Testis (tissue), 3 donors: ENCODE results near the gene ALOXE3. TPM values are rescaled to one million over a fixed set of nuclear protein-coding genes. Genes with fewer than 3 reads are reported as not detected.

Source experiments
- DNase-seq: peaks from one replicate; pipeline ENCODE4 v3.0.0-alpha.2; 2019
- H3K27ac ChIP-seq, 2 donors: fragments of 200-600 bp; sonication (generic); one replicate each; pipeline ENCODE4 v1.5.1; 2019
- H3K27me3 ChIP-seq: fragments of 200-600 bp; sonication (generic); one replicate; pipeline ENCODE4 v1.5.1; 2019
- H3K36me3 ChIP-seq: fragments of 200-600 bp; sonication (generic); one replicate; pipeline ENCODE4 v1.5.1; 2017; ENCODE audit warnings: low read depth; ENCODE audit errors: missing control alignments
- H3K4me1 ChIP-seq: fragments of 200-600 bp; sonication (generic); one replicate; pipeline ENCODE4 v1.5.1; 2019
- H3K4me3 ChIP-seq, 2 donors: fragments of 200-600 bp; sonication (generic); one replicate each; pipeline ENCODE4 v1.5.1; 2017 to 2019
- H3K9me3 ChIP-seq: fragments of 200-600 bp; sonication (generic); one replicate; pipeline ENCODE4 v1.5.1; 2017
- CTCF ChIP-seq, 3 experiments: fragments of 450-650 bp in 2 of 3; fragments of 200-600 bp in 1 of 3; sonication (generic) in 1 of 3; IDR thresholded peaks; one replicate each; pipeline ENCODE4 v1.5.1; 2016 to 2019; ENCODE audit warnings: antibody characterized with exemption in 3 of 3, mild to moderate bottlenecking in 2 of 3, moderate library complexity in 1 of 3
- POLR2A ChIP-seq: fragments of 450-650 bp; IDR thresholded peaks from one replicate; pipeline ENCODE4 v1.6.1; 2017; ENCODE audit warnings: antibody characterized with exemption, mild to moderate bottlenecking, moderate library complexity
- WGBS, 2 donors: methylation state at CpG; one replicate each; pipeline ENCODE4 v1.1.5; 2018; 5-methylcytosine and 5-hydroxymethylcytosine counted together
- intact Hi-C: fragments of 100-400 bp; cut with DNase I; formaldehyde crosslinking; loops from one replicate; pipeline ENCODE4 v1.15.1; 2023; ENCODE audit warnings: low total_unique reads
- polyA plus RNA-seq: library from polyadenylated mRNA; stranded (reverse); fragments of 350-450 nt; fragmentation: Illumina TruSeq; extraction: RNeasy Lipid Tissue Mini Kit (QIAGEN cat#74804); gene quantifications from one replicate; pipeline ENCODE4 v1.2.3, GENCODE V29; 2014; ENCODE audit warnings: low read depth, low replicate concordance; ENCODE audit not compliant: insufficient read depth
- total RNA-seq, 2 donors: library from RNA; depleted of rRNA; stranded (reverse); fragments of >200 nt; gene quantifications; one replicate each; pipeline ENCODE4 v1.2.3, GENCODE V29; 2016

ALOXE3 gene
- total and polyA plus RNA-seq, 3 donors from 2014 or later: 2.2 to 4.3 (median 2.7) TPM

DNA sequence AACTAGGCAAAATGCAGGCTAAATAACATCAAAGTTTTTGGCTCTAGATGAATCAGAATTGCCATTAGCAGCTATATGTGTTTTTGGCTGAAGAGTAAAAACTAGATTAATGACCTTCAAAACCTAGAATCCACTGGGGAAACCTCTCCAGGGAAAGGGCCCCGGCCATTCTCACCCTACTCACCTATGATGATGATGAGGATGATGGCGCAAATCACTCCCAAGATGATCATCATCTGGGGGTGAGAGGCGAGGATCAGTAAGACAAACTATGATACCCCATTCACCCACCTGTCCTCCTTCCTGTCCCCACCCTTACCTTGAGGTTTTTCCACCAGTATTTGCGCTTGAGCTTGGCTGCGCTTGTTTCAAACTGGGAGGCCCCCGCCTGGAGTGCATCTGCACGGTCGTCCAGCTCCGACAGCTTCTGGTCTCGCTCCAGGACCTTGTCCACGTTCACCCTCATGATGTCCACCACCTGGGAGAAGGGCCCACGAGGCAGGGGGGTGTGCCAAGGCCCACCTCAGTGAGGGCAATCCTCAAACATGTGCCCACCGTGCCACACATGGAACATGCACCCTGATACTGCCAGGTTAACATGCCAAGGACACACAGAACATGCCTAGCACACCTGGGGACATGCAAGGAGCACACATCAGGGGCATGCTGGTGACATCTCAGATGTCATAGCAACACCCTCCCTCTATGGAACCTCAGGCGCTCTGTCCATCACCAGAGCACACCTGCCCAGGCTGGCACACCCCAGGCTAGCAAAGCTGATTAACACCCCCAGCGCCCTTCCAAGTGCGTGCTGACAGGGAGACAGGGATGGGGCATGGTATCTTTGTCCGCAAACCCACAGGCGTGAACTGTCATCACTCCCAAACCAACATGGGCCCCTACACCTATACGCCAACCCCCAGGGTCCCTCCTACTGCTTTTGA lies 43.2 kb upstream of the ALOXE3 start:
- Histone ChIP-seq H3K4me3 (peak overlapping the region; percentile 99 to 100), H3K27ac (peak overlapping the region; percentile 100), H3K4me1 (peaks cover 45% of the 10 kb centered on the region), H3K27me3 (no peaks in the 10 kb centered on the region), H3K9me3 (no peaks in the 10 kb centered on the region), H3K36me3 (no peaks in the 10 kb centered on the region)
- TF ChIP-seq CTCF (IDR thresholded peaks at IDR 0.05) (no peak), POLR2A (no peak)
- no peak for DNase-seq
- WGBS, 2 donors: 37 to 80% methylated on average over 4 to 19 of the region's 19 CpGs
- intact Hi-C loops: no loop called here

DNA sequence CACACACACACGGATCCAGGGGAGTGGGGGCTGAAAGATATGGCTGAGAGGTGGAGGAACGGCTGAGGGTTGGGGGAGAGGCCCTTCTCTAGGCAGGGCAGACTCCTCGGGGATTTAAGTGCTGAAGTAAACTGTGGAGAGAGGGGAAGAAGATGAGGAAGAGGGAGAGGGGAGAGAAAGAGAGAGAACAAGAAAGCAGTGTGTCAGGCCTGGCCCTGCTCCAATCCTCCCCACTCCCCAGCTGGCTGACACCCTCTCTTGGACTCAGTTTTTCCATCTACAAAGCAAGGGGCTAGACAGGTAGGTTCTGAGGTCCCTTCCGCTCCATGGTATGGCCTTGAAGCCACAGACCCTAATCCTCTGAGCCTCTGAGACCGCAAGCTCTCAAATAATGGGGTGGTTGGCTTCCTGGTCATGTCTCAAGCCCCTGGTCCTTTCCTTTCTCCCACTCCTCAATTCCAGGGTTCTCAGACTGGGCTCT lies 42.5 kb upstream of the ALOXE3 start:
- Histone ChIP-seq H3K27me3 (no peaks in the 10 kb centered on the region), H3K36me3 (no peaks in the 10 kb centered on the region), H3K4me3 (no peak overlapping the region), H3K27ac (peak overlapping the region; percentile 100), H3K4me1 (peaks cover 45% of the 10 kb centered on the region), H3K9me3 (no peaks in the 10 kb centered on the region)
- TF ChIP-seq CTCF (IDR thresholded peaks at IDR 0.05): no peak
- no peak for TF ChIP-seq POLR2A
- intact Hi-C loops: no loop called here
- DNase-seq: no peak
- WGBS, 2 donors: 54 to 55% methylated on average over 5 of the region's 5 CpGs

- DNase-seq: no peak
- no peak for TF ChIP-seq CTCF (IDR thresholded peaks at IDR 0.05)
- no peak for TF ChIP-seq POLR2A
- H3K27me3 ChIP-seq: no peaks in the 10 kb centered on the region
- peak overlapping the region; percentile 100 for H3K27ac ChIP-seq
- intact Hi-C loops: no loop called here
- H3K4me3 ChIP-seq: no peak overlapping the region
- no peaks in the 10 kb centered on the region for H3K36me3 ChIP-seq
- no peaks in the 10 kb centered on the region for H3K9me3 ChIP-seq
- H3K4me1 ChIP-seq: peaks cover 45% of the 10 kb centered on the region
- 42 to 50% methylated on average over 4 of the region's 4 CpGs for WGBS, 2 donors
These were observed 41.9 kb upstream of the ALOXE3 start for GRCh38 chr17:8160224-8160577.

- H3K9me3 ChIP-seq: no peaks in the 10 kb centered on the region
- WGBS, 2 donors: 66 to 72% methylated on average over 4 of the region's 4 CpGs
- intact Hi-C loops: no loop called here
- H3K27ac ChIP-seq: peak overlapping the region; percentile 100
- no peaks in the 10 kb centered on the region for H3K27me3 ChIP-seq
- H3K4me3 ChIP-seq: no peak overlapping the region
- no peak for DNase-seq
- H3K4me1 ChIP-seq: peaks cover 44% of the 10 kb centered on the region
- TF ChIP-seq POLR2A: no peak
- TF ChIP-seq CTCF (IDR thresholded peaks at IDR 0.05): no peak
- H3K36me3 ChIP-seq: no peaks in the 10 kb centered on the region
These were observed 41.3 kb upstream of the ALOXE3 start for GRCh38 chr17:8159459-8160223.
